ENCODE measurements around the gene PARP8.
A peak's percentile ranks its signal among the peaks of the same experiment; 100 is the strongest.
"Not testable (repeated sequence)": the region's sequence is repeated elsewhere in the genome, so short reads cannot be mapped to it uniquely, and the experiment has no call there.

Gene PARP8

GRCh38 chr5:50666261-50667022, at the start of gene PARP8:
TSS of gene PARP8 (plus strand) at chr5:50666637. CDS start at chr5:50667096, 459 bp downstream.
- DNase-seq: peak; percentile 52

DNA sequence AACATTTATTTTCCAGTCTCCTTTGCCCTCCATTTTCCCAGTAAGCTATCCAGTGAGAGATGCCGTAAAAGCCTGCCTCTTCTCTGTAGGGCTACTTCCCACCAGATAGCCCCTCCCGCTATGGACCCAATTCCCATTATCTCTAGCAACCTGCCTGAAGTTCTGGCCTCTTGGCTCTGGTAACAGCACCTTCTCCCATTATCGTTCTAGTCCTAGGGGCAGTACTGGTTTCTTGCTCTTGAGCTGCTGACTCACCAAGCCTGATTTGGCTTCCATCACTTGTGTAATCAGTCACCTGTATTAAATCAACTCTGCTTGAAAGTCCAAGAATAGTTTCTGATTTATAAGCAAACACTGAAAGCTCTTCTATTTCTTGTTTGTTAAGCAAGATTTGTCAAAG, 42.8 kb upstream of the PARP8 start:
- no peak for DNase-seq

DNA sequence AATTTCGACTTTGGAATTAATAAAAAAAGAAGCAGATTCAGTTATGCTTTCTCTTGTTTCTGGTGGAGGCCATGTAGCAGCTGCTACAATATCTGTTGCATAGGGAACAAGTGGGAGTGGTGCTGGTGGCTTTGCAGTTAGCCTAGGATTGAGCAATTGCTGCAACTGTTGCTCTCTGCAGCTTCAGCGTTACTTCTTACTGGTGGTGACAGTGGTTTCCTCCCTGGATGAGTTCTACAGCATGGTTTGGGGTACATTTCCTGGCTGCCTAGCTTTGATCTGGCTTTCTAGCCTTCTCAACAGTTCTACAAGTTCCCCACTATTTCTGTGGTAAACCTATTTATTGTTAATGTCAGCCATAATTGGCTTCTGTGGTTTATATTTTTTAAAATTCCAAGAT, 31.6 kb upstream of the PARP8 start:
- DNase-seq: not testable (repeated sequence)

DNA sequence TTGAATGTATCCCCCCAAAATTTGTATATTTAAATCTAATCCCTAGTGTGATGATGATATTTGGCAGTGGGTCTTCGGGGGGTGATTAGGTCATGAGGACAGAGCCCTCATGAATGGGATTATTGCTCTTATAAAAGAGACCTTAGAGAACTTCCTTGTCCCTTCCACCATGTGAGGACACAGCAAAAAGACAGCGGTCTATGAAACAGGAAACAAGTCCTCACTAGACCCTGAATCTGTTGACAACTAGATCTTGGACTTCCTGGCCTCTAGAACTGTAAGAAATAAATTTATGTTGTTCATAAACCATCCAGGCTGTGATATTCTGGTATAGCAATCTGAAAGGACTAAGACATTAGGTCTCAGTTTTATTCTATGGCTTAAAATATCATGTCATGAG, 28.9 kb upstream of the PARP8 start:
- DNase-seq: not testable (repeated sequence)

DNA sequence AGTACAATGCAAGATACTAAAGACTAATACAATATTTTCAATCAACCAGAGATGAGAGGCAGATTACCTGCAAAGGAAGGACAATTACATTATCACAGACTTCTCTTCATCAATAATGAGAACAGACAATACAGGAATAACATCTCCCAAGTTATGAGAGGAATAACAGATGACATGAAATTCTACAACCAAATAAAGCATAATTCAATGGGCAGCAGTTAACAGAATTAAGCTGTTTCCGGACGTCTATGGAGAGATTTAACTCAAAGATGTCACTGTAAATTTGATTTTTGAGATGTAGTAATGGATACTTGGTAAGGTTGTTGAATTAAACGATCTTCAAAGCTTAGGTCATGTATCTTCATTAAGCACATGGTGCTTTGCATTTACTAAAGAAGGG, 19.8 kb upstream of the PARP8 start:
- no peak for DNase-seq

- no peak for DNase-seq
Measured at GRCh38 chr5:50647726-50648125, 18.7 kb upstream of the PARP8 start.

DNA sequence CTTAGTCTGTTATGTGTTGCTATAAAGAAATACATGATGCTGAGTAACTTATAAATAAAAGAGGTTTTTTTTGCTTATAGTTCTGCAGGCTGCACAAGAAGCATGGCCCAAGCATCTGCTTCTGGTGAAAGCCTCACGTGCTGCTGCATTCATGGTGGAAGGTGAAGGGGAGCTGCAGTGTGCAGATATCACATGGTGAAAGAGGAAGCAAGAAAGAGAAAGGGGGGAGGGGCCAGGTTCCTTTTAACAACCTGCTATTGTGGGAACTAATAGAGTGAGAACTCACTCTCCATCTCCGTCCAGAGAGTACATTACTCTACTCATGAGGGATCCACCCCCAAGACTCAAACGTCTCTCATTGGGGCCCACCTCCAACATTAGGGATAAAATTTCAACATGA, 12.5 kb upstream of the PARP8 start:
- no peak for DNase-seq

GRCh38 chr5:50655067-50655809, 11.2 kb upstream of the PARP8 start:
- no peak for DNase-seq

- DNase-seq: peak; percentile 62
Measured at GRCh38 chr5:50655810-50656205, 10.6 kb upstream of the PARP8 start.

DNA sequence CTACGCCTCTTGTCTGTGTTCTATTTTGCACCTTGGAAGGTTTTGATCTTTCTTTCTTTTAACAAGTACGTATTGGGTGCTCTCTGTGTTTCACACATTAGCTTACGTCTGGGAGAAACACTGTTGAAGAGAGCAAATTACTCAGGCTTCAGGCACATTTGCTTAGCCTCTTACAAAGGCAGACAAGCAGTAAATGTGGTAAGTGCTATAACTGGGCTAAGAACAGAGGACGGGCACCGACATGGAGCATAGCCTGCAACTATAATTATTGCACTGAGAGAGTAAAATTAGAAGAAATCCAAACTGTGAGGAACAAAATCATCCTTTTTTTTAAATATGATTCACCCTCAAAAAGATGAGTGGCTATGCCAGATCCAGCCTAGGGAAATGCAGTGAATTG, 9.4 kb upstream of the PARP8 start:
- no peak for DNase-seq

DNA sequence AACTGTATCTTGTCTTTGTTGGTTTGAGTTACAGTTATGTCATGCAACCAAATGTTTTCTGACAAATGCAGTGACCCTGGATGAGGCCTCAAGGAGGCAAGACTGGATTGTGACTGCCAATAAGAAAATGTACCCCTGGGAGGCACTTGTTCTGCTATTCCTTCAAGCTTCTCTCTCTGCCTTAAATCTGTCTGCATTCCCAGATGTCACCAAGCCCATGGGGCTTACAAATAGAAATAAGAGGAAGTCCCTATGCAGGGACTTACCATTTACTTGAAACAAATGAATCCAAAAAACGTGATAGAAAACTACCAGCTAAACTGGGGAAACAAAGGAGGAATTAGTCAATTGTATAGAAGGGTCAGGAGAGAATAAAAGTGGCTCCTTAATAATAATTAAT, 8.2 kb upstream of the PARP8 start:
- no peak for DNase-seq

GRCh38 chr5:50663636-50664035, 2.8 kb upstream of the PARP8 start:
- no peak for DNase-seq

DNA sequence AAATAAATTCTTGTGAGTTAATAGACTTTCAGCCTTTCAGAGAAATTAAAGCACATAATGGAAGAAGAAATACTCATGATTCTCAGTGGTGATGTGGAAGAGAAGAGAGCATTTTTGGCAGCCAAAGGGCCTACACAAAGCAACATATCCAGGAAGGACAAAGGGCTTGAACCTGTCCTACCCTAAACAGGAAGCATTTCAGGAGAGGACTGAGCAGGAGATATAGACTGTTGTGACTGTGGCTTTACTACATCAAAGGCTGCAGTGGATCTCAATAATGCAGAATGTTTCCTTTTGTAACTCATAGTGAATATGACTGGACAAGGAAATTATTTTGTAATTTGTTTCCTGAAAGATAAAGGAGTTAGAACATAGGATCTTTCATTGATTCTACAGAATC, 1.3 kb upstream of the PARP8 start:
- DNase-seq: no peak

- not testable (repeated sequence) for DNase-seq
Measured at GRCh38 chr5:50665761-50666202, 655 bp upstream of the PARP8 start.

DNA sequence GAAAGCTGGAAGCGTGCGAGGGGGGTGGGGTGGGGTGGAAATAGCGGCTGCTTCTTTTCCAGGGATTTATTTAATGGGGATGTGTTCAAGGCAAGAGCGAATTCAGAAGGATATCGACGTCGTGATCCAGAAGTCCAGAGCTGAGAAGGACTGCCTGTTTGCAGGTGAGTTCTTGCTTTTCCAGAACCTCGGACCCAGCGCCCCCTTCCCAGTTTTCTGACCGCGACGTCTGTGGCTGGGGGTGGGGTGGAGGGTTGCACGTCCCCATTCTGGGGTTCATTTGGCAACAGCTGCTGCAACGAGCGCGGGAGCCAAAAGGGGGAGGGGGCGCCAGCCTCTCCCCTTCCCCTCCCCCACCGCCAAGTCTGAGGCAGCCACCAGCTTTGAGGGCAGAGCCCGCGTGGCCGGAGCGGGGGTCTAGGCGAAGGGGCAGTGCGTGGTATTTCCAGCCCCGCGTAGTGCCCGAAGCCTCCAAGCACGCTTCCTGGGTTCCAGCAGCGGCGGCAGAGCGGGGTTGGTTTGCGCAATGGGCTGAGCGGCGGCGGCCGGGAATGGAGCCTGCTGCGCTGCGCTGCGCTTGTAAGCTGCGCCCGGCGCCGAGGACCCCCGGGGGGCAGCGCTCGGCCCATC, 701 bp downstream of the PARP8 start:
- peak; percentile 68 for DNase-seq

DNA sequence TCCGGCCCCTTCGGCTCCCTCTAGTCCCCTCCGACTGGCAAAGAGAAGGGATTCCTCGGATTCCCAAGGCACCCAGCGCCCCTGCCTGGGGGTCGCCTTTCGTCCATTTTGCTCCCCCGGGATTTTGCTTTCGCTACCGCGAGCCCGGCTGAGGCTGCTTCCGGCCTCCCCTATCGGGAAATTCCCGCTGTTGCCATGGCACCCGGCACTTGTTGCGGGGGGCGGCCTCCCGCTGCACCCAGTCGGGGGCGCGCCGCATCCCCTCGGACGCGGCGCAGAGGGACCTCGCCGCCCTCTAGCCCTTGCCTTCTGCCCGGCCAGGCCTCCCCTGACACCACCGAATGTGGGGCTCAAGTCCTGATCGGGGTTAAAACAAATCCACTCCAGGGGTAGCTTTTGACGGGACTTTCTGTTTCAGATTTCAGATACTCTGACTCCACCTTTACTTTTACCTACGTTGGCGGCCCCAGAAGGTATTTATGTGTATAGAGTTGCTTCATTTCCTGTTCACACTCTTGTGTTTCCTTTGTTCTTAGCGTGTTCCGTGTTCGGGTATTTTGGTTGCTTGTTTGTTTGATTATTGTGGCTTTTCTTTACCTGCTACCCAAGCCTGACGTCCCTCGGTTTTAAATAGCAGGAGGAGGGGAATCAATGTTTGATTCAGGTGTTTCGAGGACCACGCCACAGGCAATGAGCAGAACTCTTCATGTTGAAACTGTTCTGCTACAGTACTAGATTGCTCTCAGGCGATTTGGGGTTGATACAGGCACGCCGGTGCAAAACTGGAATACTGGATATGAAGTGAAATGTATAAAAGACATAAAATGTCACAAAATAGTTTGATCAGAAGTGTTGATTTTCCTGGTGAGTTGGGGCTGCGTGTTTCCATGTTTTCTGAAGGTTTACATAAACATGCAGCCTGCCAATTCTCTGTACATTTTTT, 1.5 kb downstream of the PARP8 start:
- DNase-seq: peak; percentile 77

DNA sequence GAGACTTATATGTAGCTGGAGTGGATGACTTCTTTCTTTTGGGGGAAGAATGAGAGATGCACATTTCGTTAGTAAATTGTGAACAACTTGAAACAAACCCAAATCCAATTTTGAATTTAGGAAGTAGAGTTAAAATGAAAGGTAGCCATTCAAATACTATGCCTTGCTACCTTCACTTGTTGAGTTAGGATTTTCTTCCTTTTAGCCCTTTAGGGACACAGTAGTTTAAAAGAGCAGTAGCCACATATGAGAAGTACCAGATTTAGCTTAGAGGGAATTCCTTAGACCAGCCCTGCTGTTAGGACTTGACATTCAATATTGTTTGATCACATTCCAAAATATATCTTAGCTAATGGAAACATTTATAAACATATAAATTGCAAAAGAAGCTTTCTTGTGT, 2.2 kb downstream of the PARP8 start:
- DNase-seq: not testable (repeated sequence)

- no peak for DNase-seq
Measured at GRCh38 chr5:50672663-50673062, 6.2 kb downstream of the PARP8 start.

- not testable (repeated sequence) for DNase-seq
Measured at GRCh38 chr5:50673444-50673843, 7.0 kb downstream of the PARP8 start.

DNA sequence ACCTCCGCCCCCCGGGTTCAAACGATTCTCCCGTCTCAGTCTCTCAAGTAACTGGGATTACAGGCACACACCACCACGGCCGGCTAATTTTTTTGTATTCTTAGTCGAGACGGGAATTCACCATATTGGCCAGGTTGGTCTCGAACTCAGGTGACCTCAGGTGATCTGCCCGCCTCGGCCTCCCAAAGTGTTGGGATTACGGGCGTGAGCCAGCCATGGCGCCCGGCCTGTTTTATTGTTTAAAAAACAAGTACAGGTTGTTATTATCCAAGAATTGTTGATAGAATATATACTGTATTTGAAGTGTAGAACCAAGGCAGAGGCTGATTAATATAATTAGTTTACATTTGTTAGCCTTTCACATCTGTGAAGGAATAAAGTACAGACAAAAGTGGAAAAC, 8.9 kb downstream of the PARP8 start:
- no peak for DNase-seq

DNA sequence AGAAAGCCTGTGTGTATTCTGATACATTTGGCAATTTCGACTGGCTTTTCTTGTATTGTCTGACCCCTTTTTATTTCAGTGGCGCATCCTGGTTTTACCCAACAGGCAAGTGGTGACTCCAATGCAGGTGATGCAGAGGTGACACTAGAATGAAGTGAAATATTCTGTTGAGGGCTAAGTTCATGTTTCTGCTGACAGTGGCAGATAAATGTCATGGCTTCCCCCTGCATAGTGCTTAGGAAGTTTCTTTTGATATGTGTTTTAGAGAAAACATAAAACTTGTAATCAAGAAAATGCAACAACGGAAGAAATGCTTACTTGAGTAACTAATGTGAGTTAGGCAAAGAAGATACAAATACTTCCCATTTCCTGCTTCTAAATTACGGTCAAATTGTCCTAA, 13.1 kb downstream of the PARP8 start:
- not testable (repeated sequence) for DNase-seq

- DNase-seq: no peak
Measured at GRCh38 chr5:50684721-50685120, 18.3 kb downstream of the PARP8 start.

DNA sequence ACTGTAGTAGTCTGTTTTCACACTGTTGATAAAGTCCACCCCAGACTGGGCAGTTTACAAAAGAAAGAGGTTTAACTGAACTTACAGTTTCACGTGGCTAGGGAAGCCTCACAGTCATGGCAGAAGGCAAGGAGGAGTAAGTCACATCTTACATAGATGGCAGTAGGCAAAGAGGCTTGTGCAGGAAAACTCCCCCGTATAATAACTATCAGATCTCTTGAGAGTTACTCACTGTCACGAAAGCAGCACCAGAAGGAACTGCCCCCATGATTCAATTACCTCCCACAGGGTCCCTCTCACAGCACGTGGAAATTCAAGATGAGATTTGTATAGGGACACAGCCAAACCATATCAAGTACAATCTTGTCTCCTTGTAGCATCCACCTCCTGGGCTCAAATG, 21.1 kb downstream of the PARP8 start:
- DNase-seq: no peak

Data from NCI-H345 (cell line).